Adrenal gland (tissue), 5 donors: ENCODE results near the gene SORBS2.

Experiments used
- POLR2A ChIP-seq, 2 donors: fragments of 450-650 bp; IDR thresholded peaks; one replicate each; pipeline ENCODE4 v1.6.1; 2017; ENCODE audit warnings: antibody characterized with exemption in 2 of 2, mild to moderate bottlenecking in 2 of 2, moderate library complexity in 1 of 2
- TF ChIP-seq, protein P1 (sequence below), 6 experiments: fragments of 450-650 bp in 4 of 6; fragments of 200-600 bp in 2 of 6; sonication (generic) in 1 of 6; IDR thresholded peaks; 1 replicate in 5 of 6; 2 replicates in 1 of 6; pipeline versions ENCODE4 v1.5.1 to v1.8.0; 2016 to 2021; ENCODE audit warnings: antibody characterized with exemption in 6 of 6, mild to moderate bottlenecking in 2 of 6, moderate library complexity in 1 of 6
- donor health status: DM: no; HTN: no; CAD: no.

DNA sequence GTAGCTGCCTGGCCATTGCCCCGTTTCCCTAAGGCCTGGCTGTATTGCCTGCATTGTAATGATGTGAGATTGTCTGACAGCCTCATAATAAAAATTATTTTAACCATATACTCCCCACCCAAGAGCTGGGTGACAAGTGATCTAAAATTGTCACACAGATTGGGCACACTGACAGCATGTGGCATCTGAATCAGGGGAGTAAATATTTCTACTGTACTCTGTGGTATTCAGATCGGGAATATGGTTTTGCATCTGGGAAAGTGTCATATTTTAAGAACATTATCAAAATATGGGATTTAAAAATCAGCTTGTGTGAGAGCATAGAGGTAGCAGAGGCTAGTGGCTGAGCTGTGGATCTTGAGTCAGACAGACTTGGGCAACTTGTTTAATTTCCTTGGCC lies 140.9 kb downstream of the SORBS2 start:
- TF ChIP-seq, protein P1, sequence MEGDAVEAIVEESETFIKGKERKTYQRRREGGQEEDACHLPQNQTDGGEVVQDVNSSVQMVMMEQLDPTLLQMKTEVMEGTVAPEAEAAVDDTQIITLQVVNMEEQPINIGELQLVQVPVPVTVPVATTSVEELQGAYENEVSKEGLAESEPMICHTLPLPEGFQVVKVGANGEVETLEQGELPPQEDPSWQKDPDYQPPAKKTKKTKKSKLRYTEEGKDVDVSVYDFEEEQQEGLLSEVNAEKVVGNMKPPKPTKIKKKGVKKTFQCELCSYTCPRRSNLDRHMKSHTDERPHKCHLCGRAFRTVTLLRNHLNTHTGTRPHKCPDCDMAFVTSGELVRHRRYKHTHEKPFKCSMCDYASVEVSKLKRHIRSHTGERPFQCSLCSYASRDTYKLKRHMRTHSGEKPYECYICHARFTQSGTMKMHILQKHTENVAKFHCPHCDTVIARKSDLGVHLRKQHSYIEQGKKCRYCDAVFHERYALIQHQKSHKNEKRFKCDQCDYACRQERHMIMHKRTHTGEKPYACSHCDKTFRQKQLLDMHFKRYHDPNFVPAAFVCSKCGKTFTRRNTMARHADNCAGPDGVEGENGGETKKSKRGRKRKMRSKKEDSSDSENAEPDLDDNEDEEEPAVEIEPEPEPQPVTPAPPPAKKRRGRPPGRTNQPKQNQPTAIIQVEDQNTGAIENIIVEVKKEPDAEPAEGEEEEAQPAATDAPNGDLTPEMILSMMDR (IDR thresholded peaks at IDR 0.05): no peak
- TF ChIP-seq POLR2A (IDR thresholded peaks at IDR 0.05): no peak
